H1 (cell line): Measurements from ENCODE around the gene TLR8. TPM values are rescaled to one million over a fixed set of nuclear protein-coding genes. Genes with fewer than 3 reads are reported as not detected.

ENCODE experiments used
- CTCF ChIA-PET: fragments of 300-600 bp; sonication (Branson Sonifier 250); formaldehyde crosslinking; loops from one replicate; lab custom pipeline; 2021; ENCODE audit not compliant: partially characterized antibody; lab: Charles Lee
- POLR2A ChIA-PET: fragments of 300-600 bp; sonication (Branson Sonifier 250); formaldehyde crosslinking; loops from one replicate; lab custom pipeline; 2021; ENCODE audit warnings: inconsistent platforms; ENCODE audit not compliant: partially characterized antibody; lab: Charles Lee
- DNase-seq, 2 experiments: peaks; one replicate each; pipeline versions ENCODE4 v3.0.0 to v3.0.0-alpha.2; 2010 to 2022; ENCODE audit warnings: low spot score in 2 of 2, low read depth in 1 of 2, mixed read lengths in 1 of 2
- FAIRE-seq: peaks from 2 replicates; lab custom pipeline; 2011; peaks lifted over from hg19 to GRCh38; lab: Jason Lieb, UNC
- H2AFZ ChIP-seq: 2 replicates; pipeline ENCODE4 v1.8.1; 2012; ENCODE audit warnings: low read length, inconsistent platforms
- H2AK5ac ChIP-seq: 2 replicates; pipeline ENCODE4 v1.6.1; 2013; ENCODE audit warnings: low read depth, low read length
- H2BK120ac ChIP-seq: replicated peaks from 2 replicates; pipeline ENCODE3; 2013; ENCODE audit warnings: low read depth, low read length, inconsistent platforms
- H2BK12ac ChIP-seq: 2 replicates; pipeline ENCODE4 v1.6.1; 2013; ENCODE audit warnings: low read depth, low read length
- H2BK15ac ChIP-seq: 2 replicates; pipeline ENCODE4 v1.6.1; 2013; ENCODE audit warnings: low read length
- H2BK20ac ChIP-seq: 2 replicates; pipeline ENCODE4 v1.6.1; 2013; ENCODE audit warnings: low read length
- H2BK5ac ChIP-seq: 2 replicates; pipeline ENCODE4 v1.6.1; 2013; ENCODE audit warnings: low read depth, low read length
- H3K14ac ChIP-seq: 2 replicates; pipeline ENCODE4 v1.6.1; 2013; ENCODE audit warnings: inconsistent platforms; ENCODE audit not compliant: insufficient read length
- H3K18ac ChIP-seq: 2 replicates; pipeline ENCODE4 v1.6.1; 2013; ENCODE audit warnings: low read length; ENCODE audit errors: extremely low read depth
- H3K23ac ChIP-seq: 2 replicates; pipeline ENCODE4 v1.6.1; 2013; ENCODE audit warnings: inconsistent platforms; ENCODE audit not compliant: insufficient read length
- H3K23me2 ChIP-seq: 2 replicates; pipeline ENCODE4 v1.6.1; 2013; ENCODE audit warnings: low read depth, low read length
- H3K27ac ChIP-seq: 2 replicates; pipeline ENCODE4 v1.6.1; 2011; ENCODE audit warnings: low read depth, low read length, inconsistent platforms
- H3K27me3 ChIP-seq, 4 experiments: replicated peaks in 1 of 4; 1 replicate in 1 of 4; 2 replicates in 3 of 4; pipeline versions ENCODE4 v1.6.1 to v1.8.1; 2011 to 2013; ENCODE audit warnings: low read length in 3 of 4, mild to moderate bottlenecking in 3 of 4, inconsistent platforms in 2 of 4, mixed read lengths in 2 of 4, moderate library complexity in 1 of 4; ENCODE audit not compliant: control insufficient read depth in 3 of 4, insufficient read depth in 3 of 4; ENCODE audit errors: extremely low read depth in 1 of 4
- H3K36me3 ChIP-seq, 4 experiments: 2 replicates each; pipeline versions ENCODE4 v1.6.1 to v1.8.1; 2011 to 2013; ENCODE audit warnings: mild to moderate bottlenecking in 4 of 4, low read length in 3 of 4, moderate library complexity in 2 of 4, control low read depth in 1 of 4, inconsistent platforms in 1 of 4; ENCODE audit not compliant: insufficient read depth in 4 of 4, control insufficient read depth in 2 of 4
- H3K4ac ChIP-seq: replicated peaks from 2 replicates; pipeline ENCODE3; 2013; ENCODE audit warnings: low read length, low read depth, mixed read lengths, inconsistent platforms; ENCODE audit not compliant: insufficient read length
- H3K4me1 ChIP-seq, 4 experiments: replicated peaks in 1 of 4; 1 replicate in 1 of 4; 2 replicates in 3 of 4; pipeline versions ENCODE4 v1.6.1 to v1.8.1; 2011 to 2013; ENCODE audit warnings: low read length in 3 of 4, inconsistent platforms in 2 of 4, mixed read lengths in 1 of 4; ENCODE audit not compliant: insufficient read depth in 4 of 4, control insufficient read depth in 3 of 4
- H3K4me2 ChIP-seq, 2 experiments: 2 replicates each; pipeline versions ENCODE4 v1.6.1 to v1.8.1; 2011 to 2013; ENCODE audit warnings: low read depth in 2 of 2, low read length in 2 of 2, control low read depth in 1 of 2, inconsistent platforms in 1 of 2, mild to moderate bottlenecking in 1 of 2; ENCODE audit not compliant: insufficient read depth in 1 of 2
- H3K4me3 ChIP-seq, 4 experiments: fragments of 200-600, 300-600 bp in 1 of 4; sonication (generic), shearing (Covaris generic), sonication (Bioruptor Twin) in 1 of 4; 2 replicates each; pipeline versions ENCODE4 v1.5.1 to v1.8.1; 2011 to 2016; ENCODE audit warnings: low read length in 4 of 4, low read depth in 3 of 4, control low read depth in 2 of 4, inconsistent platforms in 2 of 4, mild to moderate bottlenecking in 2 of 4, mixed read lengths in 1 of 4, moderate library complexity in 1 of 4; ENCODE audit not compliant: insufficient read depth in 2 of 4; ENCODE audit errors: extremely low read depth in 1 of 4
- H3K56ac ChIP-seq: replicated peaks from 2 replicates; pipeline ENCODE3; 2013; ENCODE audit warnings: low read depth, mild to moderate bottlenecking, mixed read lengths, low read length, inconsistent platforms; ENCODE audit not compliant: insufficient read length
- H3K79me1 ChIP-seq: 2 replicates; pipeline ENCODE4 v1.6.1; 2013; ENCODE audit warnings: low read depth, low read length, control low read depth
- H3K79me2 ChIP-seq, 2 experiments: 2 replicates each; pipeline versions ENCODE4 v1.6.1 to v1.8.1; 2012 to 2013; ENCODE audit warnings: low read length in 2 of 2, mild to moderate bottlenecking in 2 of 2, inconsistent platforms in 1 of 2; ENCODE audit not compliant: insufficient read depth in 2 of 2, control insufficient read depth in 1 of 2
- H3K9ac ChIP-seq, 4 experiments: replicated peaks in 1 of 4; 1 replicate in 1 of 4; 2 replicates in 3 of 4; pipeline versions ENCODE4 v1.6.1 to v1.8.1; 2011 to 2013; ENCODE audit warnings: low read depth in 3 of 4, low read length in 3 of 4, control low read depth in 2 of 4, mild to moderate bottlenecking in 2 of 4, moderate library complexity in 2 of 4, inconsistent platforms in 1 of 4; ENCODE audit errors: extremely low read depth in 1 of 4
- H3K9me3 ChIP-seq, 2 experiments: 2 replicates each; pipeline versions ENCODE4 v1.6.1 to v1.8.1; 2012 to 2013; ENCODE audit warnings: mild to moderate bottlenecking in 2 of 2, moderate library complexity in 2 of 2, control low read depth in 1 of 2, inconsistent platforms in 1 of 2, low read depth in 1 of 2, low read length in 1 of 2, mixed read lengths in 1 of 2; ENCODE audit not compliant: insufficient read depth in 2 of 2
- H4K20me1 ChIP-seq, 2 experiments: replicated peaks in 1 of 2; 2 replicates each; pipeline versions ENCODE3 to v1.8.1; 2011 to 2013; ENCODE audit warnings: inconsistent platforms in 2 of 2, low read length in 2 of 2, mild to moderate bottlenecking in 1 of 2; ENCODE audit not compliant: insufficient read depth in 2 of 2, control insufficient read depth in 1 of 2
- H4K5ac ChIP-seq: 2 replicates; pipeline ENCODE4 v1.6.1; 2013; ENCODE audit warnings: low read length, low read depth, mixed read lengths, inconsistent platforms; ENCODE audit not compliant: insufficient read length
- H4K8ac ChIP-seq: 2 replicates; pipeline ENCODE4 v1.8.0; 2013; ENCODE audit warnings: mild to moderate bottlenecking, moderate library complexity, low read length, inconsistent platforms; ENCODE audit not compliant: insufficient read depth; ENCODE audit errors: extremely low read depth
- H4K91ac ChIP-seq: replicated peaks from 2 replicates; pipeline ENCODE3; 2013; ENCODE audit warnings: low read length, mixed read lengths, inconsistent platforms; ENCODE audit not compliant: insufficient read length
- MAFK ChIP-seq: IDR thresholded peaks from 2 replicates; pipeline ENCODE4 v1.6.1; 2012; ENCODE audit warnings: low read depth, mild to moderate bottlenecking, improper control_type of control experiment, low read length
- YY1 ChIP-seq: IDR thresholded peaks from 2 replicates; pipeline ENCODE4 v1.6.1; 2011; ENCODE audit warnings: low read depth, mild to moderate bottlenecking, low read length
- WGBS, 2 experiments: shearing (Covaris generic) in 1 of 2; methylation state at CpG; one replicate each; pipeline versions ENCODE4 v1.1.6 to v1.1.7; 2013 to 2015; ENCODE audit warnings: low lambda C conversion rate in 2 of 2, mixed read lengths in 2 of 2, inconsistent platforms in 1 of 2, low coverage in 1 of 2, missing lambda C conversion rate in 1 of 2; ENCODE audit not compliant: insufficient replicate concordance in 2 of 2, insufficient coverage in 1 of 2, insufficient read length in 1 of 2; ENCODE audit errors: extremely low coverage in 1 of 2, missing lambda C conversion rate in 1 of 2; 5-methylcytosine and 5-hydroxymethylcytosine counted together
- polyA plus RNA-seq, 7 experiments: library from polyadenylated mRNA; depleted of rRNA in 3 of 7; stranded (reverse) in 5 of 7; unstranded in 2 of 7; fragments of >200 nt in 5 of 7; fragments of 200-250 nt in 2 of 7; gene quantifications; 1 replicate in 5 of 7; 2 replicates in 1 of 7; 4 replicates in 1 of 7; pipeline versions ENCODE4 v1.2.1 to v1.2.3, GENCODE V29; 2011 to 2013; ENCODE audit warnings: missing spikeins in 2 of 7, mixed read lengths in 2 of 7
- total RNA-seq: library from RNA; stranded (reverse); fragmentation: NEBNext Ultra II Directional; extraction: Animal tissue kit (Norgen Biotek cat#: 25700); gene quantifications from 2 replicates; pipeline ENCODE4 v1.2.1, GENCODE V29; 2021

TLR8 gene
- total and polyA plus RNA-seq, 2 of the 8 experiments (the other 6 are each of a cell fraction or from before 2014, with no cell fraction given): not detected

DNA sequence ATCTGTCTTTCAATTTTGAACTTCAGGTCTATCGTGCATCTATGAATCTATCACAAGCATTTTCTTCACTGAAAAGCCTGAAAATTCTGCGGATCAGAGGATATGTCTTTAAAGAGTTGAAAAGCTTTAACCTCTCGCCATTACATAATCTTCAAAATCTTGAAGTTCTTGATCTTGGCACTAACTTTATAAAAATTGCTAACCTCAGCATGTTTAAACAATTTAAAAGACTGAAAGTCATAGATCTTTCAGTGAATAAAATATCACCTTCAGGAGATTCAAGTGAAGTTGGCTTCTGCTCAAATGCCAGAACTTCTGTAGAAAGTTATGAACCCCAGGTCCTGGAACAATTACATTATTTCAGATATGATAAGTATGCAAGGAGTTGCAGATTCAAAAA, 19.9 kb upstream of the TLR8 start:
- Histone ChIP-seq H3K79me1 (no peaks in the 10 kb centered on the region), H3K9me3 (no peaks in the 10 kb centered on the region), H4K20me1 (no peaks in the 10 kb centered on the region), H3K14ac (no peak overlapping the region), H3K4me2 (no peak overlapping the region), H3K4me1 (no peaks in the 10 kb centered on the region), H3K79me2 (no peaks in the 10 kb centered on the region), H3K27me3 (no peaks in the 10 kb centered on the region), H3K23me2 (no peaks in the 10 kb centered on the region), H4K91ac (no peak overlapping the region), H3K18ac (no peak overlapping the region), H2BK120ac (no peak overlapping the region), H3K4ac (no peak overlapping the region), H2AK5ac (no peak overlapping the region), H4K8ac (no peak overlapping the region), H3K23ac (no peak overlapping the region), H2BK15ac (no peak overlapping the region), H3K27ac (no peak overlapping the region), H3K56ac (no peak overlapping the region), H2BK12ac (no peak overlapping the region), H2BK20ac (no peak overlapping the region), H2AFZ (no peak overlapping the region), H3K9ac (no peak overlapping the region), H2BK5ac (no peak overlapping the region), H3K36me3 (no peaks in the 10 kb centered on the region), H3K4me3 (no peak overlapping the region), H4K5ac (no peak overlapping the region)
- WGBS, 2 experiments: 92% methylated on average over 3 of the region's 3 CpGs; no CpG with 5 or more reads in 1 of the 2 experiments
- POLR2A ChIA-PET: no interaction called here
- CTCF ChIA-PET: no interaction called here
- FAIRE-seq: peak; percentile 28
- TF ChIP-seq MAFK (peak; percentile 8; the same call in 1 of the 2 replicates), YY1 (no peak)
- DNase-seq: no peak
